ENCODE data around the gene LRRC75B.
"Not testable (repeated sequence)": the region's sequence is repeated elsewhere in the genome, so short reads cannot be mapped to it uniquely, and the experiment has no call there.

Gene LRRC75B

DNA sequence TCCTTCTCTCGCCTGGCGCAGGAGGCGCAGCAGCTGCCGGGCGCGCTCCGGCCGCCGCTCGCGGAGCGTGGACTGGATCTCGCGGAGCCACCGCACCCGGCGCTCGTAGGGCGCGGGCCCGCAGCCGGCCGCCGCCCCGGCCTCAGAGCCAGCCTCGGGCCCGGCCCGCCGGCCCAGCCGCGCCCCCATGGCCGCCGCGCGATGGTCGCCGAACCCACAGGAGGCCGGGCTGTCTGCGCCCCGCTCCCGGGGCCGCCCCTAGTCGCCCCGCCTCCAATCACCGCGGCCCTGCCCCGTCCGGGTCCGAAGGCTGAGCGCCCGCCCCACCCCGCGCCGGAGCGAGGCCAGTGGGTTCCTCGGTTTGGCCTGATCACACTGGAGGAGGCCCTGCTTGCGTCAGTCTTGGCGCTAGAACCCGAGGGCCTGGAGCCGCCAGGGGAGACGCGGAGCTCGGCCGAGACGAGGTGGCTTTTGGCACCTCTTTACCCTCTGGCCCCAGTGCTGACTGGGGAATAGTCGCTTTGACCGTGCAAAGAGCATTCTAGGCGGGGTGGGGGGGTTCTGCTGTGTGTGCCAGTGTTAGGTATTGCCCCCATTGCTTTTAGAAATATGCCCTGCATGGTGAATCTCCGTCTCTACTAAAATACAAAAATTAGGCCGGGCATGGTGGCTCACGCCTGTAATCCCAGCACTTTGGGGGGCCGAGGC is at the start of gene LRRC75B:
Gene LRRC75B (minus strand): TSS at position 223 of the 708 bp plus-strand sequence. CDS start 34 bp downstream, at position 189.
- peak; percentile 22 for DNase-seq (ENCODE audit: low read depth)

DNA sequence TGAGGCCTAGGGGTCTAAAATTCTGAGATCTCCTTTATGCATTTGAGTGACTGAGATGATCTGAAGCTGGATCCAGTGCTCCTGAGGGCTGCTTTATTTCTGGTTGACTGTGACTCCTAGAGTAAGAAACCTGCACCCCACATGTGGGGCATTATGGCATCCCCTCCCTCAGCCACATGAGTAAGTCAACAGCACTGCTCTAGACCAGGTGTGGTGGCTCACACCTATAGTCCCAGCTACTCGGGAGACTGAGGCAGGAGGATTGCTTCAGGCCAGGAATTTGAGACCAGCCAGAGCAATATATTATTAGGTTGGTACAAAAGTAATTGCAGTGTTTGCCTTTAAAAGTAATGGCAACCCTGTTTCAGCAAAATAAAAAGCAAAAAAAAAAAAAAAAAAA is 49.4 kb upstream of the LRRC75B start:
- DNase-seq (ENCODE audit: low read depth), result not testable (repeated sequence)

GRCh38 chr22:24636513-24636912 is 43.6 kb upstream of the LRRC75B start:
- not testable (repeated sequence) for DNase-seq (ENCODE audit: low read depth)

DNA sequence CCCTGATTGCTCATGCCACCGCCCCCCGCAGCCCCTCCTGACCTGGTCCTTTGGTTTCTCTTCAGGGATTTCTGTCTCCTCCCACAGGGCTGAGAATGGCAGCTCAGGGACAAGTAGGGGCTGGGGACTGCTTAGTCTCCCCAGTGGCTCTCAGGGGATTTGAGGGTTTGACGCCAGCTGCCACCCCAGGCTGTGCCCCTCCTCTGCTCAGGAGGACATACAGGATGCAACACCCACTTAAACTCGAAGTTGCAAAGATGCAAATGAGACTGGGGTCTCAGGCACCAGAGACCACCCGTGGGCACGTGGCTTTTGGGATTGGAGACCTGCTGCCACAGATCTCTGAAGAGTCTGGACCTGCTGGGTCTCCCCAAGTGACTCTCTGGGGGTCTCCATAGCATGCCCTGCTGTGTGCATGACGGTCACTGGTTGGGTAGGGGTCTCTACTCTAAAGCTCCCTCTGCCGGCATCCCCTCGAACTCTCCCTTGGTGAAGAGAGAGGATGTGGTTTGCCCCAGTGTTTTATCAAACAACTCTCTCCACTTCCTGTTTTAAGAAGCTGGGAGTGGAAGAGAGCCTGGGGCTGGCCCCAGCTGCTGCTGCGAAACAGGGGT is 42.0 kb upstream of the LRRC75B start:
- DNase-seq (ENCODE audit: low read depth), result not testable (repeated sequence)

DNA sequence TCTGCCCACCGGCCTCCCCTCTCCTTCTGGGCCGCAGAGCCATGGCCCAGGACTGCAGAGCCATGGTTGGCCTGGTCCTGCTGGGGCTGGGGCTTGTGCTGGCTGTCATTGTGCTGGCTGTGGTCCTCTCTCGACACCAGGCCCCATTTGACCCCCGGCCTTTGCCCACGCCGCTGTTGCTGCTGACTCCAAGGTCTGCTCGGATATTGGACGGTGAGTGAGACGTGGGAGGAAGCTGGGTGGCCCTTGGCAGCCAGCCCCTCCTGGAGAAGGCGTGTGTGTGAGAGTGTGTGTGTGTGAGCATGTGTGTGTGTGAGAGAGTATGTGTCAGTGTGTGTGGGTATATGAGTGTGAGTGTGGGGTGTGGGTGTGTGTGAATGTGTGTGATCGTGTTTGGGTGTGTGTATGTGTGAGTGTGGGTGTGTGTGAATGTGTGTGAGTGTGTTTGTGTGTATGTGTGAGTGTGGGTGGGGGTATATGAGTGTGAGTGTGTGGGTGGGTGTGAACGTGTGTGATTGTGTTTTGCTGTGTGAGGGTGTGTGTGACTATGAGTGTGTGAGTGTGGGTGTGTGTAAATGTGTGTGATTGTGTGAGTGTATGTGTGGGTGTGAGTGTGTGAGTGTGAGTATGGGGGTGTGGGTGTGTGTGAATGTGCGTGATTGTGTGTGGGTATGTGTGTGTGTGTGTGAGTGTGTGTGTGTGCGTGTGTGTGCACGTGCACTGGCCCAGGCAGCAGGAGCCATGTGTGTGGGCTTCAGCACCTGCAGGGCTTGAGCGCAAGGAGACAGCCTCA is 40.6 kb upstream of the LRRC75B start:
- not testable (repeated sequence) for DNase-seq (ENCODE audit: low read depth)

GRCh38 chr22:24632642-24633041 is 39.8 kb upstream of the LRRC75B start:
- DNase-seq (ENCODE audit: low read depth), result not testable (repeated sequence)

GRCh38 chr22:24631430-24632122 is 38.7 kb upstream of the LRRC75B start:
- DNase-seq (ENCODE audit: low read depth), result not testable (repeated sequence)

GRCh38 chr22:24630812-24631427 is 38.0 kb upstream of the LRRC75B start:
- DNase-seq (ENCODE audit: low read depth), result not testable (repeated sequence)

DNA sequence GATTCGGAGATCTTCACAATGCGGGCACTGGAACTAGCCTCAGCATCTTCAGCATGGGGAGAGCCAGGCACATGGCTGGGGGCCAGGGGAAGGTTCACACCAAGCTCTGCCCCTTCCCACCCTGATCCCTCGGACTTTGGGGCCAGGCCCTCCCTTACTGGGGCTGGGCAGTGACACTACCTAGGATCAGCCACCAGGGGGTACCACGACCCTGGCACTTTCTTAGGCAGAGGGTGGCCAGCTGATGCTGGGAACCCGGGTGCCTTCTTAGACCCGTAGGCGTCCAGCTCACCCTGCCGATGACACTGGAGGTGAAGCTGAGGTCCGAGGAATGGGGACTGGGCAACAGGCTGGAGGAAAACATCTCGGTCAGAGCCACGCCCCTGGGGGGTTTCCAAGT is 36.2 kb upstream of the LRRC75B start:
- DNase-seq (ENCODE audit: low read depth), result not testable (repeated sequence)

GRCh38 chr22:24627911-24628310 is 35.0 kb upstream of the LRRC75B start:
- DNase-seq (ENCODE audit: low read depth), result not testable (repeated sequence)

DNA sequence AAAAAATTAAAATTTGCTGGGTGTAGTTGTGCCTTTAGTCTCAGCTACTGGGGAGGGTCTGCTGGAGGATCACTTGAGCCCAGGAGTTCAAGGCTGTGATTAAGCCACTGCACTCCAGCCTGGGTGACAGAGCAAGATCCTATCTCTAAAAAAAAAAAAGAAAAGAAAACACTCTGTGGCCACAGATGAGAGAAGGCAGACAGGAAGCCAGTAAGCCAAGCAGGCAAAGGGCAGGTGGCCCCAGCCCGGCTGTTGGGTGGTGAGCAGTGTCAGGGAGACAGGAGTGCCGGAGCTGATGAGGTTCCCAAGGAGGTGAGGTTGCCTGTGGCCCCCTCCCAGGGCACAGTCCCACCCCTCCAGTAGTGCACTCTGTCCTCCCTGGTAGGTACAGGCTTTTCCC is 29.7 kb upstream of the LRRC75B start:
- DNase-seq (ENCODE audit: low read depth), result not testable (repeated sequence)

DNA sequence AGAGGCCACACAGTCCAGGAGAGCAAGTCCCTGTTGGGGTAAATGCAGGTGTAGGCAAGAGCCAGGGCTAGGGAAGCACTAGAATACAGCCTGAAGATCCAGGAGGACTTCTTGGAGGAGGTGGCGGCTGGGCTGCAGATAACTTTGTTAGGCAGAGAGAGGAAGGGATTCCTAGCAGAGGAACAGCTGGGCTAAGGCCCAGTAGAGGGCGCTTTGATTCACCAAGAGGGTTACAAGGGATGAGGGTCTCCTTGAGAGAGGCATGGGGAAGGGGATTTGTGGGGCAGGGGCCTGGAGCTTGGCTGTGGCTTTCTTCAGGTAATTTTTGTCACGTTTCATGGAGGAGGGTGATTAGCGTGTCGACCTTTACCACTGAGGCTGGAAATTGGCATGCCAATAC is 28.4 kb upstream of the LRRC75B start:
- not testable (repeated sequence) for DNase-seq (ENCODE audit: low read depth)

- not testable (repeated sequence) for DNase-seq (ENCODE audit: low read depth)
Measured at GRCh38 chr22:24614794-24615193, 21.9 kb upstream of the LRRC75B start.

GRCh38 chr22:24609888-24610287 is 17.0 kb upstream of the LRRC75B start:
- not testable (repeated sequence) for DNase-seq (ENCODE audit: low read depth)

- not testable (repeated sequence) for DNase-seq (ENCODE audit: low read depth)
Measured at GRCh38 chr22:24608327-24608726, 15.5 kb upstream of the LRRC75B start.

- DNase-seq (ENCODE audit: low read depth), result peak; percentile 20
Measured at GRCh38 chr22:24607429-24607983, 14.6 kb upstream of the LRRC75B start.

GRCh38 chr22:24606340-24606739 is 13.5 kb upstream of the LRRC75B start:
- not testable (repeated sequence) for DNase-seq (ENCODE audit: low read depth)

DNA sequence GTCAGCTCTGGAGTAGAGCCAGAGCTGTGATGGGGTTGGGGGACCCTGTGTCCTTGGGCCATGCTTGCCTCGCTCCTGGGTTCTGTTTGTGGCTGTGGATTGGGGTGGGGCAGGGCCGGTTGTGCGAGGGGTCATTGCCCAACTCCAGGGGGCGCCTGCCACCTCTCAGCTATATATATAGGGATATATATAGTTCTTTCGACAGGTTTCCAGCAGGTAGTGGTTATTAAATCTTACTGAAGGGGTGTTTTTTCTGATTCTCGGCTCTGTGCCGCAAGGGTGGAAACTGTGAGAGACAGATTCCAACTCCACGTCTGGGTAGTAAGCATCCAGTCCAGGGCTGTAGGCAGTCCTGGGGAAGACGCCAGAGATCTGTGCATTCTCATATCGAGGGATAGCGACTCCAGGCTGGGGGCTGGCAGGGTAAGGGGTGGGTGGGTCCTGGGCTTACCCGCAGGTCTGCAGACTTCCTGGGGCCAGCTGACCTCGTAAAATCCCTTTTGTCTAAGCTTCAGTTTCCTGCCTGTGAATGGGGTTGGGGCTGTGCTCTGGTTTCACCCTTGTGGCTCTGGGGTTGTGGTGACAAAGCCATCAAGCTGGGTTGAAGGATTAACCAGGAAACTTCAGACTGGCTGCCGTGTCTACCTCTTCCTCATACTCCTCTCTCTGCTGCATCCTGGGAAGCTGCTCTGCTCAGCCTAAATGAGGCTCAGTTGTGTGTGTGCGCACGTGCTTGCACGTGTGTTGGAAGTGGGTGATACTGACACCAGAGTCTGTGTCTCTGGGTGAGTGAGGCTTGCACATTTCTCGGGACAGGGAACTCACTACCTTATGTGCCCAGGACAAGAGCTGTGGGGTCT is 11.1 kb upstream of the LRRC75B start:
- DNase-seq (ENCODE audit: low read depth), result not testable (repeated sequence)

DNA sequence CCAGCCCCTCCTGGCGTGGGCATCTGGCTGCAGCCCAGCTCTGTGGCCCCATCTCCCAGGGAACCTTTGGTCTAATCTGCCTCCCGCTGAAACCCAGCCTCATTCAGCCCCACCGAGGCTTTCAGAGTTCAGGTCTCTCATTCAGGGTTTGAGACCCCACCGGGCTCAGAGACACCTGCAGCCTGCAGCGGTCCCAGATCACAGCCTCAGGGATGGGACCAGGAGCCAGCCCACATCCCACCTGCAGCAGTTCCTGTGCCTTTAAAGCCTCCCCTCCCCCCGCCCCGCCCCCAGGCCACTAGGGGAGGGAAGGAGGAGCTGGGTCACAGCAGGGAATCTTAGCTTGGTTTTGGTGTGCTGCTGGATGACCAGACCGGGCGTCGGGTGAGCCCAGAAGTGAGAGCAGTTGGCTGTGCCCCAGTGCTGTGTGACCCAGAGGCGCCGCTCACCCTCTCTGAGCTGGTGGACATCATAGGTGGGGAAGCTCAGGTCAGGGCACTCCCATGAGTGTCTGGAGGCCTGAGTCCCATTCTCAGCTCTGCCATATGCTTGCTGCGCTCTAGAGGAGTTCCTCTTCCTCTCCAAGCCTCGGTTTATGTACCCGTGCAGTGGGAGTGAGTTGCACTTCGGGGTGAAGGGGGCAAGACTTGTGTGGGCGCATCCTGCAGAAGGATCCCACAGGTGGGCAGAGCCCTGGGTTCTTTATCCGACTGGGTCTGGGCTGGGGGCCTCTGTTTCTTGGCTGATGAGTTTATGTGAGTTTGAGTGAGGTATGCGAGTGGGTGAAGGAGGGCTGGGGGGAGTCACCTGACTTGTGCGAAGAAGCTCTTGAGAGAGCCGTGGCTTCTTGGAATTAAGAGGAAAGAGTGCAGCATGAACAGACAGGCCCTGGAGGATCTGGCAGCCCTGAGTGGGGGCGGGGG is 10.2 kb upstream of the LRRC75B start, which contains the start of gene GGT1:
Gene GGT1 (plus strand): TSS at position 347 of the 923 bp plus-strand sequence. CDS start 7,889 bp downstream, outside the sequence.
- DNase-seq (ENCODE audit: low read depth), result not testable (repeated sequence)

Measured in stimulated activated CD8-positive, alpha-beta memory T cell treated with anti-CD3 and anti-CD28 coated beads, Interleukin-4, amount 100 ng/mL, for 24 hours (primary cell).